ENCODE measurements around the gene CATSPER3.

GRCh38 chr5:135018457-135018856 is 50.8 kb downstream of the CATSPER3 start:
- no peak for TF ChIP-seq CTCF (conservative IDR thresholded peaks at IDR 0.05; ENCODE audit: low read depth, low read length)
- TF ChIP-seq EZH2 (IDR thresholded peaks at IDR 0.05; ENCODE audit: borderline replicate concordance, low read depth, low read length, poor library complexity, severe bottlenecking) = no peak

Data from A673 (cell line).